ENCODE measurements around the gene SPINK14.

SPINK14 gene

DNA sequence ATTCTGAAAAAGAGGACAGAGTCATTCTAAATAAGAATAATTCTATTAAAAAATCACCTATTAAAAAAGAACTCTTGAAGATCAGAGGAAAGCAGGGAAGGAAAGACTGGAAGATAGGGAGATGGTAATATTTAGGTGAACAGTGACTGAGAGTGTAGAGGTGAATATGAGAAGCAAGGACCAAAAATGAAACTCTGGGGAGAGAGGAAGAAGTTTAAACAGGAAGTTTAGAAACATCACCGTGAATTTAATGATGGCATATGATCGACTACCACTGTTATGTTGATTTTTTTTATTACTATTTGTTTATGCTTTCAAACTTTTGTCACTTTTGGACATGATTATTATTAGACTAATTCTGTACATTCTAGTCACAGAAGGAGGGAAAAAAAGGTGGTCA lies 32.8 kb downstream of the SPINK14 start:
- no peak for DNase-seq (ENCODE audit: low spot score)

DNA sequence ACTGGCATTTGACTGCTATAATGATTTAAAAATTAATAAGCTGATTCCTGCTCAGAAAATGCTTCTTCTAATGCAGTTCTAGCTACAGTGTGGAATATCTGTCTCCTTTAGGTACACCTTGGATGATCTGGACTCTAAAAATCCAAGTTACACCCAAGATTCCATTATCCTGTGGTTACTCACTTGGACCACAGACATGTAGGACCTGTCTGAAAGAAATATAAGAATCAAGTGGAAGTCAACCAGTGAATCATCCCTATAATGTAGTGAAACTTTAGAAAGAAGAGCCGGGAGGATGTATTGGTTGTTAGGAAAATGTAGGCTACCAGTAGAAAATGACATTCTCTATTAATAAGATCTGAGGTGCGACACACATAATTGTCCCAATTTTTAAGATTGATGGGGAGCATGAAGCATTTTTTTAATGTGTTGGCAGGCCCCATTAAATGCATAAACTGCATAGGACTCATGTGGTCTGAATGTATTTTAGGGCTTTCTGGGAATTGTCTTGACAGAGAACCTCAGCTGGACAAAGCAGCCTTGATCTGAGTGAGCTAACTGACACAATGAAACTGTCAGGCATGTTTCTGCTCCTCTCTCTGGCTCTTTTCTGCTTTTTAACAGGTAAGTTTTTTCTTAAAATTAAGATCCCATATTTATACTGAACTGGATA lies 34.3 kb downstream of the SPINK14 start, which contains the start of gene SPINK6:
Gene SPINK6 (plus strand): TSS at position 512 of the 673 bp plus-strand sequence. CDS start 55 bp downstream, at position 567.
- DNase-seq (ENCODE audit: low spot score): no peak

DNA sequence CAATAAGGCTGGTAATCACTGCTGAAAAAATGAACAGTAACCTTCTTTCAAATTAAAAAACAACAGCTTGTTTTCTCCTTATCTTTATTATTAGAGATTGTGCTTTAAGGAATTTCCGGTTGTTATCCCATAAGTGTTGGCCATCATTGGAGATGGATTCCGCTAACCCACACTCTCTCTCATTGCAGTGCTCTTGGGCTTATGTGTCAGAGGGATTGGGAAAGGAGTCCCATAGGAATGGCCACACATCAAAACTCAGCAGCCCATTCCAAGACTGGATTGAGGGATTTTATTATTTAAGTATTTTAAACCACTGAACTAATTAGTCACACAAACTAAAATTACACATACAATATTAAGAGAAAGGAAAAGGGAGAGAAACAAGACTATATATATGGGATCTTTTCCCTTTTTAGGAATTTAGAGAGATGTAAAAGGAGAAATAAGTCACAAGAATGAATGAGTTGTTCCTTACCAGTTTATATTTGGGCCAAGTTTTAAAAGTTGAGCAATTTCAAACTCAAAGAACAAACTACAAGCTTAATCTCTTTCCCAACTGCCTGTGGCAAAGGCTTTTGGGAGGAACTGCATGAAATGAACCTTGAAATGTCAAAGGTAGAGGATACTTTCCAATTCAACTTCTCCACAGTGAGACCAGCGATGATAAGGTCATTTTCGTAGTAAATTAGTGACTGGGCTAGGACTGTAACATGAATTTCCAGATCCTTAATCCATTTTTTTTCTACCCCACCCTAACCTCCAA lies 36.9 kb downstream of the SPINK14 start:
- no peak for DNase-seq (ENCODE audit: low spot score)

DNA sequence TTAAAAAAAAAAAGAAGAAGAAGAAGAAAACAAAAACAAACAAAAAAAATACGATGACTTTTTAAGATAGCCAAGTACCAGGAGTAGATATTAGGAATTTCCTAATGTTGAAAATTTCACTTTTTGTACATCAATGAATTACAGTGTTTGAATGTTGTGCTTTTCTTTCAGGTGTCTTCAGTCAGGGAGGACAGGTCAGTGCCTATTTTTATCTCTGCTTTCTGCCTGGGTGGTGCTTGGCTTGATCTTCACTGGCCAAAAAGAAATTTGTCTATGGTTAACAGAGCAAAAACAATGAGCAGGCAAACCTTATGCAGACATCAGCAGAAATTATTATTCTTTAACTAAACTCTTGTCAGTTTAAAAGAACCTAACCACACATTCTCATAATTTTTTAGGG lies 37.5 kb downstream of the SPINK14 start:
- DNase-seq (ENCODE audit: low spot score): no peak

DNA sequence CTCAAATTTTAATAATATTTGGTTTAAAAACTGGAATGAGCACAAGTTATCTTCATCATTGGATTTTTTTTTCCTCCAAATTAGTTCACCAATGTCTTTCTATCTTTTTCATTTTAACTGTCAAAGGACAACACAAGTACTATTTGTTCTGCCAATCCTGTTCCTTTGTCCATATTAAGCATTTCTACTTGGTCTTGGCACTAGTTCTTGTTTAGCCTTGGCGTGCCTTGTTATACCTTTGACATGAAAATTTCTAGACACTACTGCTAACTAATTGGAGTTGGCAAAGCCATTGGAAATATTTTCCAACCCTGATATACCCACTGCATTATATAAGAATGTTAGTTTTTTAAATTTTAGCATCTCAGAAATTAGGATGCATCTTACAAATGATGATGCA lies 38.3 kb downstream of the SPINK14 start:
- no peak for DNase-seq (ENCODE audit: low spot score)

DNA sequence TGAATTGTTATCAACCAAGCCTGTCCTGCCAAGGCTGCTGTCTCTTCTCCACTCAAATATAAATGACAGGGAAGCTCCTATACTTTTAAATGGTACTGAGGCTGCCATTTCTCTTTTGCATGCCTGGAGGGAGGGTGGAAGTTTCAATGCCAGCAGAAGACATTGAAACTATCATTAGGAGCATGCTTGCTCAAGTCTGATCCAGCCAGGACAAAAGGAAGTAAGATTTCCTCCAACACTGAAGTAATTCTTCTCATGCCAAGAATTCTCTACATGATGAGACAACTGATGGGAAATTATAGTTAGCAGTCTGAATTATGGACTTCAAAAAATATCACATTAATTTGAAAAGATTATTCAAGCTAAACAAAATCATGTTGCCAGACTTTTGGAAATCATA lies 39.9 kb downstream of the SPINK14 start:
- no peak for DNase-seq (ENCODE audit: low spot score)

DNA sequence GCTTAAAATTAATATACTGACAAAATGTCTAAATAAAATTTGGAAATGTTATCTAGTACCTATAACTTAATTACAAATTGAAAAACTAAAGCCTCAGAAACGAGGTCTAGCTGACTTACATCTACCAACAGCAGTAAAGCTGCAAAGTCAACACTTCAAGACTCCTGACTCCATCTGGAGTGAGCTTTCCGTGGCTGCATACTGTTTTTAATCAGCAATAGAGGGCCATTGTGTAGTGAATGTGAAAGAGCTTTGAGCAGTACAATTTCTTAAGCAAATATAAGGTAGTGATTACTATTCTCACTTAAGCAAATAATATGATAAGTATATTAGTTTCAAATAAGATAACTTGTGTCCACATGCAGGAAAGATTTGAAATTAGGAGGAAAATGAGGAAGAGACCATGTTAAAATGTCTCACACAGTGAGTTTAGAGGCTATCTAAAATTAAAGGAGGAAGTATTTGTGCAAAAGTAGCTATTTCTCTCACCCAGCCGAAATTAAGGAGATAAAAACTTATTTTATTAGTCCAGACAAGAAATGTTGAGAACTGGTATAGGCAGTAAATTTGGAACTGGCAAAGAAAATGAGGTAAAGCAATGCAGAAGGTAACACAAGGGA lies 40.9 kb downstream of the SPINK14 start:
- DNase-seq (ENCODE audit: low spot score): no peak

DNA sequence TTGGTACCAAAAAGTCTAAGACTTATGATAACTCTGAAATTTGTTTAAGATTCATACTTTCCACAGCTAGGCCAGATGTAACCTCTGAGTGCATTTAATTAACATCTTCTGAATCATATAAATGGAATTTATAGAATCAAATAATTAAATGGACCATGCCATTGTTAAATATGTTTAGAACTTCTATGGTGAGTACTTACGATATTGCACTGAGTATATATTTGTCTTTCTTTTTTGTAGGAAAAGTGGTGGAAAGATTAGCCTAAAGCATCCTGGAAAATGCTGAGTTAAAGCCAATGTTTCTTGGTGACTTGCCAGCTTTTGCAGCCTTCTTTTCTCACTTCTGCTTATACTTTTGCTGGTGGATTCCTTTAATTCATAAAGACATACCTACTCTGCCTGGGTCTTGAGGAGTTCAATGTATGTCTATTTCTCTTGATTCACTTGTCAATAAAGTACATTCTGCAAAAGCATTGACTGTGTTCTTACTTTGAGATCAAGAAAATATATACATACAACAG lies 46.4 kb downstream of the SPINK14 start:
- DNase-seq (ENCODE audit: low spot score): no peak

DNA sequence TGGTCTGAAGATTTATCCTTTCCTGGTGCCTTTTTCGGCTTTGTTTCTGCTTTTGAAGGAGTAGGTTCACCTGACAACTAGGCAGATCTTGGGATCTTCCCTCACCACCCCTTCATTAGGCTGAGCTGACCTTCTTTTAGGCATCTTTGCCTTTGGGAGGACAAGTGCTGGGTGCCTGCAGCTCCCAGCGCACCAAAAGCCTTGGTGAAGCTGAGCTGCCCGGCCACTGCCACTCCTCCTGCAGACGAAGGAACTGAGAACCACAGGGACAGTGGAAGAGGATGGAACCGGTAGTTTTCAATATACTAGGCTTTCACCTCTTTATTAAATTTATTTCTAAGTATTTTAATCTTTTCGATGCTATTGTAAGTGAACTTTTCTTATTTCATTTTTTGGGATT lies 53.2 kb downstream of the SPINK14 start:
- no peak for DNase-seq (ENCODE audit: low spot score)

DNA sequence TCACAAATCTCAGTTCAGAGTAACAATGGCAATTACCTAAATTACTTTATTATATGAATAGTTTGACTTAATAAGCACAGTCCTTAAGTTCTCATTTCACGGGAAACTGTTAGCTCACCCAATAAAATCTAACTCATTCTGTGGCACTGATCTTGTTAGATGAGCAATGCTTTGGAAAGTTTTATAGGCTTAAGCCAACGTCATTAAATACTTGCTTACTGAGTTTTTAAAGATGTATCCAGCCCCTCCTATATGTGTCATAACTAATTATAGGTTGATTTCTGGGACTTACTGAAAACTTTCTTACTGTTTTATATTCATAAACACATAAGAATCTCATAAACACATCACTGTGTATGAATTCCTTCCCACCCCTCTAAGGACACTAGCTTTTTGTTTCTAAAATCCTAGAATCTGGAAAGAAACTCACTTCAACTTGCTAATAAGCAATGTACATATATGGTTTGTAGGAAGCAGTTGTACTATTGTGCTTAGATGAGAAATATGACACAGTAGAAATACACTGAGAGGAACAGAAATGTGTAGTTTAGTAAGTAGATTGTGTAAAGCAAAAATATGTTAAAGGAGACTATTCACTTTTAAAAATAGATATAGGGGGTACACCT lies 55.9 kb downstream of the SPINK14 start:
- DNase-seq (ENCODE audit: low spot score): no peak
